MM.1S (cell line): ENCODE data around the gene ACTL10.

Source experiments
- DNase-seq: peaks from one replicate; pipeline ENCODE4 v3.0.0-alpha.2; 2015
- H2AFZ ChIP-seq: fragments of 300-600 bp; sonication (generic); 2 replicates; pipeline ENCODE4 v1.6.0; 2016; ENCODE audit warnings: antibody characterized with exemption, low read length
- H3F3A ChIP-seq: fragments of 300-600 bp; sonication (generic); 2 replicates; pipeline ENCODE4 v1.6.1; 2016; ENCODE audit warnings: mild to moderate bottlenecking, antibody characterized with exemption, low read length, moderate library complexity, mixed read lengths; ENCODE audit not compliant: insufficient read depth
- H3K27ac ChIP-seq: fragments of 300-600 bp; sonication (generic); 2 replicates; pipeline ENCODE4 v1.5.1; 2016; ENCODE audit warnings: mild to moderate bottlenecking, low read length
- H3K27me3 ChIP-seq: fragments of 300-600 bp; sonication (generic); replicated peaks from 2 replicates; pipeline ENCODE4 v1.6.0; 2016; ENCODE audit warnings: low read length; ENCODE audit not compliant: insufficient read depth
- H3K36me3 ChIP-seq: fragments of 300-600 bp; sonication (generic); replicated peaks from 2 replicates; pipeline ENCODE4 v1.6.1; 2016; ENCODE audit warnings: mild to moderate bottlenecking, low read length, mixed read lengths; ENCODE audit not compliant: insufficient read depth
- H3K4me1 ChIP-seq: fragments of 300-600 bp; sonication (generic); 2 replicates; pipeline ENCODE4 v1.6.1; 2016; ENCODE audit warnings: low read length, mixed read lengths
- H3K4me2 ChIP-seq: fragments of 300-600 bp; sonication (generic); 2 replicates; pipeline ENCODE4 v1.6.0; 2016; ENCODE audit warnings: low read depth, low read length
- H3K4me3 ChIP-seq: fragments of 300-600 bp; sonication (generic); 2 replicates; pipeline ENCODE4 v1.5.1; 2016; ENCODE audit warnings: low read length, mixed read lengths
- H3K79me2 ChIP-seq: fragments of 300-600 bp; sonication (generic); 2 replicates; pipeline ENCODE4 v1.6.1; 2016; ENCODE audit warnings: mixed run types, low read length, mixed read lengths
- H3K9ac ChIP-seq: fragments of 300-600 bp; sonication (generic); 2 replicates; pipeline ENCODE4 v1.6.1; 2016; ENCODE audit warnings: low read length, mixed read lengths
- H3K9me2 ChIP-seq: fragments of 300-600 bp; sonication (generic); replicated peaks from 2 replicates; pipeline ENCODE4 v1.6.1; 2016; ENCODE audit warnings: mild to moderate bottlenecking, low read length, mixed read lengths; ENCODE audit not compliant: insufficient read depth
- H3K9me3 ChIP-seq: fragments of 300-600 bp; sonication (generic); replicated peaks from 2 replicates; pipeline ENCODE4 v1.6.1; 2016; ENCODE audit warnings: mild to moderate bottlenecking, low read length, mixed read lengths; ENCODE audit not compliant: insufficient read depth
- H4K20me1 ChIP-seq: fragments of 300-600 bp; sonication (generic); 2 replicates; pipeline ENCODE4 v1.6.1; 2016; ENCODE audit warnings: mild to moderate bottlenecking, low read length, moderate library complexity, mixed read lengths; ENCODE audit not compliant: insufficient read depth
- EZH2 ChIP-seq: fragments of 300-600 bp; sonication (generic); optimal IDR thresholded peaks from 2 replicates; pipeline ENCODE3; 2017; ENCODE audit warnings: low read depth, mild to moderate bottlenecking, antibody characterized with exemption, low read length, mixed read lengths
- EZH2phosphoT487 ChIP-seq: fragments of 300-600 bp; sonication (generic); IDR thresholded peaks from 2 replicates; pipeline ENCODE4 v1.6.1; 2018; ENCODE audit warnings: antibody characterized with exemption, low read length
- TF ChIP-seq, protein P1 (sequence below): fragments of 300-600 bp; sonication (generic); IDR thresholded peaks from 2 replicates; pipeline ENCODE4 v1.5.1; 2016; ENCODE audit warnings: antibody characterized with exemption, low read length, mixed read lengths

Gene ACTL10

DNA sequence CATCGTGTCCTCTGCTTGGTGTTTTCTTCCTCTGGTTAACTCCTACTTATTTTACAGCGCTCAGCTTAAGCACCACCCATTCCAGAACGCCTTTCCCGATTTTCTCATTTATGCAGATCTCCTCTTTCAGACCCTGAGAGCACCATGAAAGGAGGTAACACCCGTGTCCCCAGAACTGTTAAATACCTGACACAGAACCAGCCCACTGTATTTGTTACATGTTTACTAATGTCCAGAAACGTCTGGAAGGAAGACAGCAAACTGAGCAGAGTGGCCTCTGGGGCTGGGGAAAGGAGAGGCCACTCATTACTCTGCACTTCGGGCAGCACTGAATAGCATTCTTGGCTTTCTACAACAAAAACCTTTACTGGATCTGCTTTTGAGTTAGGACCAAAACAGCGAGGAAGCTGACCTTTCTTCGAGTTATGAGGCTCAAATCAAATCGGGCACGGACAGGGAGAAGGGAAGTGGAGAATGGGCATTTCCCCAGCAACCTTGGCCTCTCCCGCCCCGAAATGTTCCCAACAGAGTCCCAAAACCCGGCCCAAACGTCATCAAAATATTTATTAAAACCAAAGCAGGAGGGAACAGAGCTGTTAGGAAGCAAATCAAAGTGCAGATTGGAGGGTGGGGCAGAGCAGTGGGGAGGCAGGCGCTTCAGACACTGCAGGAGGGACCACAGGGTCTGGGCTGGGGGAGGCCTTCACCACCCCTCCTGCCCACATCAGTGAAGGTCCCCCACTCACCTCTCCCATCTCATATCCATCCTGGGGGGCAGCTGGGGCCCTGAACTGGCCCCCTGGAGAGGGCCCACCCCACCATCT, 8.6 kb downstream of the ACTL10 start:
- TF ChIP-seq, protein P1, sequence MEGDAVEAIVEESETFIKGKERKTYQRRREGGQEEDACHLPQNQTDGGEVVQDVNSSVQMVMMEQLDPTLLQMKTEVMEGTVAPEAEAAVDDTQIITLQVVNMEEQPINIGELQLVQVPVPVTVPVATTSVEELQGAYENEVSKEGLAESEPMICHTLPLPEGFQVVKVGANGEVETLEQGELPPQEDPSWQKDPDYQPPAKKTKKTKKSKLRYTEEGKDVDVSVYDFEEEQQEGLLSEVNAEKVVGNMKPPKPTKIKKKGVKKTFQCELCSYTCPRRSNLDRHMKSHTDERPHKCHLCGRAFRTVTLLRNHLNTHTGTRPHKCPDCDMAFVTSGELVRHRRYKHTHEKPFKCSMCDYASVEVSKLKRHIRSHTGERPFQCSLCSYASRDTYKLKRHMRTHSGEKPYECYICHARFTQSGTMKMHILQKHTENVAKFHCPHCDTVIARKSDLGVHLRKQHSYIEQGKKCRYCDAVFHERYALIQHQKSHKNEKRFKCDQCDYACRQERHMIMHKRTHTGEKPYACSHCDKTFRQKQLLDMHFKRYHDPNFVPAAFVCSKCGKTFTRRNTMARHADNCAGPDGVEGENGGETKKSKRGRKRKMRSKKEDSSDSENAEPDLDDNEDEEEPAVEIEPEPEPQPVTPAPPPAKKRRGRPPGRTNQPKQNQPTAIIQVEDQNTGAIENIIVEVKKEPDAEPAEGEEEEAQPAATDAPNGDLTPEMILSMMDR: no peak
- no peak for TF ChIP-seq EZH2
- TF ChIP-seq EZH2phosphoT487: no peak
- H3K9ac ChIP-seq: peak overlapping the region; percentile 29; the same call in 1 of the 2 replicates

DNA sequence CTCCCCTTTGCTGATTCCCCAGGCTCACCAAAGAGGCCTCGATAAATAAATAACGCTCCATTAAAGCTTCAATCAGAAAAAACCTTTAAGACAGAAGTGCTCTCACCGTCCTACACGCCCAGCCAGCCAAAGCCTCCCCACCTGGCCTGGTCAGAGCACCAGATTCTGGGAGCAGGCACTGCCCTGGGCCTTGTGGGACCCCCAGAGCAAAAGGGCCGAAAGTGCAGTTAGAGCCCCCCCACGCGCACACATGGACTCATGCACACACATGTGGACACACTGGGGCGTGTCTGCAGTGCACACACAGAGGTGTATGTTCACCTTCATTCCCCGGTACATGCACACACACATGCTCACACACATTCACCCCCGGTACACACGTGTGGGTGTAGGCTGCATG, 9.4 kb downstream of the ACTL10 start:
- Histone ChIP-seq H3K9me2 (no peaks in the 10 kb centered on the region), H3K4me2 (no peak overlapping the region), H2AFZ (no peak overlapping the region), H3K27me3 (no peaks in the 10 kb centered on the region), H3K36me3 (no peaks in the 10 kb centered on the region), H3K9me3 (no peaks in the 10 kb centered on the region), H3K79me2 (peaks cover 41% of the 10 kb centered on the region), H3K9ac (no peak overlapping the region), H3K4me3 (no peak overlapping the region), H3K4me1 (peaks cover 16% of the 10 kb centered on the region), H3K27ac (no peak overlapping the region), H4K20me1 (no peaks in the 10 kb centered on the region), H3F3A (peaks cover 16% of the 10 kb centered on the region; the same call in 1 of the 2 replicates)
- DNase-seq: peak; percentile 5
- TF ChIP-seq EZH2phosphoT487 (no peak), EZH2 (no peak)
- TF ChIP-seq, protein P1: no peak

More for the DNA sequence above, 8.6 kb downstream of the ACTL10 start:
- H3K9me3 ChIP-seq: no peaks in the 10 kb centered on the region
- no peak overlapping the region; the same call in 1 of the 2 replicates for H3K27ac ChIP-seq
- no peaks in the 10 kb centered on the region for H4K20me1 ChIP-seq
- H3K4me1 ChIP-seq: peaks cover 16% of the 10 kb centered on the region
- peak overlapping the region; percentile 56; the same call in 1 of the 2 replicates for H3K4me2 ChIP-seq
- H3K79me2 ChIP-seq: peaks cover 33% of the 10 kb centered on the region
- DNase-seq: no peak
- H2AFZ ChIP-seq: no peak overlapping the region
- no peaks in the 10 kb centered on the region for H3K36me3 ChIP-seq
- H3K27me3 ChIP-seq: no peaks in the 10 kb centered on the region
- peak overlapping the region; percentile 53 for H3K4me3 ChIP-seq
- H3F3A ChIP-seq: peaks cover 16% of the 10 kb centered on the region; the same call in 1 of the 2 replicates
- no peaks in the 10 kb centered on the region for H3K9me2 ChIP-seq

DNA sequence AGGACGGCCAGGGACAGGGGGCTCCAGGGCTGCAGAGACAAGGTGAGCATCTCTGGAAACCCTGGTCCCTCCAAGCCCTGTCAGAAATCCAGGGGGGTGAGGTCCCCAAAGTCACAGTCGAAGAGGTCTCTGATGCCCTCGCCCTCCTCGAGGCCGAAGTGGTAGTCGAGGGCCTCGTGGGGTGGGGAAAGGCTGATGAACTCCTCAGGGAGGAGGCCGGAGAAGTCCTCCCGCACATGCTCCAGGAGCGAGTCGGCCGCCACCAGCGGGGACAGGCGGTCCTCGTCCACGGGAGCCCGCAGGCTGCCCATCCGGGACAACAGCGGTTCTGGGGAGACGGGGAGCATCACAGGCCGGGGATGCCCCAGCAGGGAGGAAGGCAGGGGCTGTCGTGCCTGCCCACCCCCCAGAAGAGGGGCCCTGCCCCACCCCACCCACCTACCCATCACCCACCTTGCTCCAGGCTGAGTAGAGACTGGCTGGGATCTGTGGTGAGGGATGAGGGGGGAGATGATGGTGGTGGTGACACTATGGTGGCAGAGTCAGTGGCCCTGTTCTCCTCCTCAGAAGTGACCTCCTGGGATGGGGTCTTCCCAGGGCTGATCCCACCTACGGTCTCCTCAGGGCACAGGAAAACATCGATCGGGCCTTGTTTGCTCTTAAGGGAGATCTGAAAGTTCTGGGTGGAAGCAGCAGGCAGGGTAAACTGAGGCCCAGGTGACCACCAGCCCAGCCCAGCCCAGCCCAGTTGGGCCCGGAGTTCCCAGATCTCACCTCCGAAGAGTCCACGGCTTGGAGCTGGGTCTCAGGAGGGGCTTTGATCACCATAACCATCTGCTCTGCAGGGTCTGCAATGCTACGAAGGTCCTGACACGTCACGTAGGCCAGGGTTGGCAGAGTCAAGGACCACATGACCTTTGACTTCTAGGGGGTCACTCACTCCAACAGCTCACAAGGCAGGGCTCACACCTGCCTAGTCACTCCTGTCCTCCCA, 10.2 kb downstream of the ACTL10 start:
- no peaks in the 10 kb centered on the region for H3K27me3 ChIP-seq
- H3K9me3 ChIP-seq: no peaks in the 10 kb centered on the region
- peaks cover 16% of the 10 kb centered on the region for H3K4me1 ChIP-seq
- H2AFZ ChIP-seq: no peak overlapping the region
- TF ChIP-seq, protein P1: no peak
- no peak for TF ChIP-seq EZH2phosphoT487
- H3K36me3 ChIP-seq: no peaks in the 10 kb centered on the region
- H3K79me2 ChIP-seq: peaks cover 45% of the 10 kb centered on the region
- no peak overlapping the region for H3K4me3 ChIP-seq
- no peak overlapping the region for H3K4me2 ChIP-seq
- H4K20me1 ChIP-seq: no peaks in the 10 kb centered on the region
- no peaks in the 10 kb centered on the region for H3K9me2 ChIP-seq
- no peak overlapping the region for H3K9ac ChIP-seq
- no peak overlapping the region for H3K27ac ChIP-seq
- H3F3A ChIP-seq: peaks cover 16% of the 10 kb centered on the region; the same call in 1 of the 2 replicates
- peak; percentile 5 for DNase-seq
